ENCODE data around the gene TNFAIP8. TPM values are rescaled to one million over a fixed set of nuclear protein-coding genes. Genes with fewer than 3 reads are reported as not detected.
"Not testable (repeated sequence)": the region's sequence is repeated elsewhere in the genome, so short reads cannot be mapped to it uniquely, and the experiment has no call there.

The TNFAIP8 gene
- total RNA-seq, 2 experiments from 2014 or later = 141 to 142 TPM

DNA sequence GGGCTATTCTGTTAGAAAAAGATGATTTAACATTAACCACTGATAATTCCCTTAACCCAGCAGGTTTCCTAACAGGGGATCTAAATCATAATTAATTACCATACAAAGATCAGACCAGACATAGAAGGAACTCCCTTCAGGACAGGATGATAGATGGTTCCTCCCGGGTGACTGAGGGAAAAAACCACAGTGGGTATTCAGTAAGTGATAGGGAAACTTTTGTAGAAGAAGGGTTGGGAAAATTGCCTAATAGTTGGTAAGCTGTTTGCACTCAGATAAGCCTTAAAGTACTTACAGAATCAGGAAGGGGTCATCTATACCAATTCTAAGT is 82.7 kb downstream of the TNFAIP8 start:
- not testable (repeated sequence) for H3K4me1 Mint-ChIP-seq (ENCODE audit: low read depth); DNase-seq; H3K36me3 Mint-ChIP-seq (ENCODE audit: low read depth); H3K27ac Mint-ChIP-seq; H3K27me3 Mint-ChIP-seq (ENCODE audit: low read depth); H3K9me3 Mint-ChIP-seq
- intact Hi-C loops (cut with micrococcal nuclease) = loop anchor here (10.0 kb wide), 1 partner anchor 1984 kb away; no protein-coding TSS in a partner anchor
- peak overlapping the region; percentile 75 for H3K4me3 Mint-ChIP-seq
- CTCF ChIA-PET = interaction anchor here (0.7 to 1.8 kb wide), 3 partner anchors 16 to 450 kb away, joined by 3 to 4 read pairs (median 3); partner anchors contain the start of gene DTWD2

DNA sequence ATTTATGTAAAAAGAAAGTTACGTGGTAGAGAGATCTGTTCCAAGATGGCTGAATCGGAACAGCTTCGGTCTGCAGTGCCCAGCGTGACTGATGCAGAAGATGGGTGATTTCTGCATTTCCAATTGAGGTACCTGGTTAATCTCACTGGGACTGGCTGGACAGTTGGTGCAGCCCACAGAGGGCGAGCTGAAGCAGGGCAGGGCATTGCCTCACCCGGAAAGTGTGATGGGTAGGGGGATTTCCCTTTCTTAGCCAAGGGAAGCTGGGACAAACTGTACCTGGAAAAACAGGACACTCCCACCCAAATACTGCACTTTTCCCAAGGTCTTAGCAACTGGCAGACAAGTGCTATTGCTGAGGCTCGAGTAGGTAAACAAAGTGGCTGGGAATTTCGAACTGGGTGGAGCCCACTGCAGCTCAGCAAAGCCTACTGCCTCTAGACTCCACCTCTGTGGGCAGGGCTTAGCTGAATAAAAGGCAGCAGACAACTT is 83.4 kb downstream of the TNFAIP8 start:
- DNase-seq = peak; percentile 17
- Mint-ChIP-seq H3K27ac (peak overlapping the region; percentile 56), H3K4me1 (ENCODE audit: low read depth) (peaks cover 6% of the 10 kb centered on the region), H3K9me3 (peaks cover 5% of the 10 kb centered on the region), H3K36me3 (ENCODE audit: low read depth) (no peaks in the 10 kb centered on the region), H3K4me3 (peak overlapping the region; percentile 75), H3K27me3 (ENCODE audit: low read depth) (peaks cover 7% of the 10 kb centered on the region)
- intact Hi-C loops (cut with micrococcal nuclease) = loop anchor here (10.0 kb wide), 1 partner anchor 1984 kb away; no protein-coding TSS in a partner anchor
- CTCF ChIA-PET = interaction anchor here (0.6 to 1.8 kb wide), 5 partner anchors 10 to 451 kb away, joined by 3 to 5 read pairs (median 3); partner anchors contain the start of gene DTWD2

DNA sequence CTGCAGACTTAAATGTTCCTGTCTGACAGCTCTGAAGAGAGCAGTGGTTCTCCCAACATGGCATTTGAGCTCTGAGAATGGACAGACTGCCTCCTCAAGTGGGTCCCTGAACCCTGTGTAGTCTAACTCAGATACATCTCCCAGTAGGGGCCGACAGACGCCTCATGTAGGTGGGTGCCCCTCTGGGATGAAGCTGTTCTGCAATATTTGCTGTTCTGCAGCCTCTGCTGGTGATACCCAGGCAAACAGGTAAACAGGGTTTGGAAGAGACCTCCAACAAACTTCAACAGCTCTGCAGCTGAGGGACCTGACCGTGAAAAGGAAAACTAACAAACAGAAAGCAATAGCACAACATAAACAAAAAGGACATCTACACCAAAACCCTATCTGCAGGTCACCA is 83.8 kb downstream of the TNFAIP8 start:
- not testable (repeated sequence) for H3K4me1 Mint-ChIP-seq (ENCODE audit: low read depth); H3K36me3 Mint-ChIP-seq (ENCODE audit: low read depth); H3K27me3 Mint-ChIP-seq (ENCODE audit: low read depth); DNase-seq; H3K9me3 Mint-ChIP-seq; H3K27ac Mint-ChIP-seq
- CTCF ChIA-PET = interaction anchor here (0.6 to 1.8 kb wide), 5 partner anchors 10 to 451 kb away, joined by 3 to 5 read pairs (median 3); partner anchors contain the start of gene DTWD2
- intact Hi-C loops (cut with micrococcal nuclease) = loop anchor here (10.0 kb wide), 1 partner anchor 1985 kb away; no protein-coding TSS in a partner anchor
- peak overlapping the region; percentile 75 for H3K4me3 Mint-ChIP-seq

DNA sequence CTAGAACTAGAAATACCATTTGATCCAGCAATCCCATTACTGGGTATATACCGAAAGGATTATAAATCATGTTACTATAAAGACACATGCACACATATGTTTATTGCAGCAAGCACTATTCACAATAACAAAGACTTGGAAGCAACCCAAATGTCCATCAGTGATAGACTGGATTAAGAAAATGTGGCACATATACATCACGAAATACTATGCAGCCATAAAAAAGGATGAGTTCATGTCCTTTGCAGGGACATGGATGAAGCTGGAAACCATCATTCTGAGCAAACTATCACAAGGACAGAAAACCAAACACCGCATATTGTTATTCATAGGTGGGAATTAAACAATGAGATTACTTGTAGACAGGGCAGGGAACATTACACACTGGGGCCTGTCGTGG is 88.8 kb downstream of the TNFAIP8 start:
- intact Hi-C loops (cut with micrococcal nuclease); H3K4me1 Mint-ChIP-seq (ENCODE audit: low read depth); H3K27ac Mint-ChIP-seq; H3K36me3 Mint-ChIP-seq (ENCODE audit: low read depth); H3K4me3 Mint-ChIP-seq; H3K9me3 Mint-ChIP-seq; DNase-seq; H3K27me3 Mint-ChIP-seq (ENCODE audit: low read depth); CTCF ChIA-PET: not testable (repeated sequence)

DNA sequence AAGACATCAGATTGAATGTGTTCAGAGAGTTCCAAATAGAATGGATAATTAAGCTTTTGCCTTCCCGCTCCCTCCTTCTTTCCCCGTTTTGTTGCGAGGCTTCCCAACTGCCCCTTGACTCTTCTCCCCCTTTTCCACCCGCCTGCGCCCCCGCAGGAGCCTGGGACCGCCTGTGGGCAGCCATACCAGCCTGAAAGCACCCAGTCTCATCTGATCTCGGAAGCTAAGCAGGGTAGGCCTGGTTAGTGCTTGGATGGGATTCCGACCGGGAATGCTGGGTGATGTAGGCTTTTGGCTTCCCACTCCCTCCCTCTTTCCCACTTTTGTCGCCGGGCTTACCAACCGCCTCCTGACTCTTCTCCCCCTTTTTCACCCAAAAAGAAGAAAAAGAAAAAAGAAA is 89.7 kb downstream of the TNFAIP8 start:
- Mint-ChIP-seq H3K4me3 (no peak overlapping the region), H3K9me3 (peaks cover 9% of the 10 kb centered on the region), H3K27ac (no peak overlapping the region), H3K36me3 (ENCODE audit: low read depth) (no peaks in the 10 kb centered on the region), H3K4me1 (ENCODE audit: low read depth) (no peaks in the 10 kb centered on the region), H3K27me3 (ENCODE audit: low read depth) (no peaks in the 10 kb centered on the region)
- CTCF ChIA-PET = no interaction called here
- DNase-seq = no peak
- intact Hi-C loops (cut with micrococcal nuclease) = no loop called here

Other genes starting within 250 kb of the TNFAIP8 start
- gene HSD17B4, start 96.5 kb downstream of the TNFAIP8 start, total RNA-seq = 10 to 100 TPM; 85.6 to 96.3 TPM